Endothelial cell of umbilical vein (primary cell): ENCODE data around the gene HABP2. TPM values are rescaled to one million over a fixed set of nuclear protein-coding genes. Genes with fewer than 3 reads are reported as not detected.

Experiments
- BruUV-seq: library from RNA; stranded (reverse); fragments of 400-500 nt; replicated peaks from 2 replicates; lab custom pipeline; 2021; lab: Mats Ljungman, UMichigan
- CTCF ChIA-PET: fragments of 300-600, 350-600 bp; sonication (Branson Sonifier 250); formaldehyde crosslinking; loops from one replicate; lab custom pipeline; 2021; ENCODE audit warnings: antibody characterized with exemption, inconsistent platforms; lab: Charles Lee
- POLR2A ChIA-PET: fragments of 300-600, 350-600 bp; sonication (Branson Sonifier 250); formaldehyde crosslinking; loops from one replicate; lab custom pipeline; 2021; ENCODE audit warnings: antibody characterized with exemption, inconsistent platforms; lab: Charles Lee
- DNase-seq: peaks from one replicate; pipeline ENCODE4 v3.0.0-alpha.2; 2011; ENCODE audit warnings: low read depth, low spot score
- FAIRE-seq: peaks from 2 replicates; lab custom pipeline; 2011; peaks lifted over from hg19 to GRCh38; lab: Jason Lieb, UNC
- H2AFZ ChIP-seq: 2 replicates; pipeline ENCODE4 v1.6.0; 2012; ENCODE audit warnings: low read depth, low read length, control low read depth, inconsistent platforms
- H3K27ac ChIP-seq: 2 replicates; pipeline ENCODE4 v1.5.1; 2011; ENCODE audit warnings: low read depth, mild to moderate bottlenecking, control low read depth, low read length, moderate library complexity; ENCODE audit not compliant: insufficient read depth
- H3K27me3 ChIP-seq, 2 experiments: 2 replicates each; pipeline versions ENCODE4 v1.6.0 to v1.6.1; 2011; ENCODE audit warnings: low read length in 2 of 2, mixed read lengths in 1 of 2; ENCODE audit not compliant: control insufficient read depth in 2 of 2, insufficient read depth in 2 of 2
- H3K36me3 ChIP-seq, 2 experiments: 2 replicates in 1 of 2; 3 replicates in 1 of 2; pipeline ENCODE4 v1.5.1; 2011; ENCODE audit warnings: low read length in 2 of 2, mild to moderate bottlenecking in 1 of 2, moderate library complexity in 1 of 2; ENCODE audit not compliant: control insufficient read depth in 2 of 2, insufficient read depth in 2 of 2; ENCODE audit errors: extremely low read depth in 1 of 2
- H3K4me1 ChIP-seq: 3 replicates; pipeline ENCODE4 v1.5.1; 2011; ENCODE audit warnings: mild to moderate bottlenecking, low read length; ENCODE audit not compliant: control insufficient read depth, insufficient read depth; ENCODE audit errors: extremely low read depth
- H3K4me2 ChIP-seq: 2 replicates; pipeline ENCODE4 v1.6.1; 2011; ENCODE audit warnings: low read length, control low read depth, mixed read lengths; ENCODE audit not compliant: insufficient read depth
- H3K4me3 ChIP-seq, 3 experiments: fragments of 200-600 bp in 1 of 3; sonication (generic), shearing (Covaris generic) in 1 of 3; replicated peaks in 1 of 3; 2 replicates each; pipeline ENCODE4 v1.5.1; 2011 to 2016; ENCODE audit warnings: control low read depth in 3 of 3, low read length in 3 of 3, mild to moderate bottlenecking in 2 of 3, inconsistent platforms in 1 of 3, low read depth in 1 of 3, moderate library complexity in 1 of 3; ENCODE audit not compliant: insufficient read depth in 1 of 3
- H3K79me2 ChIP-seq: 2 replicates; pipeline ENCODE4 v1.6.0; 2012; ENCODE audit warnings: low read length, inconsistent platforms; ENCODE audit not compliant: control insufficient read depth, insufficient read depth
- H3K9ac ChIP-seq: replicated peaks from 2 replicates; pipeline ENCODE3; 2011; ENCODE audit warnings: low read length, control low read depth; ENCODE audit not compliant: insufficient read depth; ENCODE audit errors: extremely low read depth
- H3K9me1 ChIP-seq: replicated peaks from 3 replicates; pipeline ENCODE4 v1.6.0; 2011; ENCODE audit warnings: mild to moderate bottlenecking, low read length; ENCODE audit not compliant: control insufficient read depth, insufficient read depth; ENCODE audit errors: extremely low read depth
- H3K9me3 ChIP-seq: replicated peaks from 2 replicates; pipeline ENCODE4 v1.5.1; 2012; ENCODE audit warnings: low read length, inconsistent platforms; ENCODE audit not compliant: control insufficient read depth, insufficient read depth
- H4K20me1 ChIP-seq: replicated peaks from 2 replicates; pipeline ENCODE3; 2011; ENCODE audit warnings: mild to moderate bottlenecking, low read length; ENCODE audit not compliant: control insufficient read depth, insufficient read depth; ENCODE audit errors: extremely low read depth
- EZH2 ChIP-seq: IDR thresholded peaks from 2 replicates; pipeline ENCODE4 v1.6.1; 2012; ENCODE audit warnings: borderline replicate concordance, low read depth, mild to moderate bottlenecking, moderate library complexity, low read length, inconsistent platforms; ENCODE audit not compliant: severe bottlenecking
- FOS ChIP-seq: IDR thresholded peaks from 2 replicates; pipeline ENCODE4 v1.6.1; 2011; ENCODE audit warnings: mild to moderate bottlenecking, low read length, moderate library complexity, borderline replicate concordance; ENCODE audit not compliant: insufficient read depth
- GATA2 ChIP-seq: IDR thresholded peaks from 2 replicates; pipeline ENCODE4 v1.7.0; 2011; ENCODE audit warnings: low read depth, mild to moderate bottlenecking, moderate library complexity, mixed read lengths, low read length; ENCODE audit not compliant: insufficient read length, insufficient read depth
- JUN ChIP-seq: IDR thresholded peaks from 2 replicates; pipeline ENCODE4 v1.6.1; 2011; ENCODE audit warnings: borderline replicate concordance, low read depth; ENCODE audit not compliant: insufficient read length, insufficient read depth
- MAX ChIP-seq: IDR thresholded peaks from 2 replicates; pipeline ENCODE4 v1.6.1; 2011; ENCODE audit not compliant: insufficient read depth, insufficient read length
- MYC ChIP-seq: IDR thresholded peaks from one replicate; pipeline ENCODE4 v1.6.1; 2011; ENCODE audit warnings: mild to moderate bottlenecking, low read depth, low read length
- POLR2A ChIP-seq: IDR thresholded peaks from 2 replicates; pipeline ENCODE4 v1.6.1; 2012; ENCODE audit warnings: low read depth, mild to moderate bottlenecking, control low read depth, low read length
- POLR2AphosphoS5 ChIP-seq: IDR thresholded peaks from 2 replicates; pipeline ENCODE4 v1.6.1; 2012; ENCODE audit warnings: low read depth, mild to moderate bottlenecking, control low read depth, low read length, moderate library complexity; ENCODE audit not compliant: insufficient read depth
- dilution Hi-C: fragments of 300-500 bp; cut with MboI; formaldehyde crosslinking; loops from one replicate; pipeline ENCODE4 v1.15.0; 2019; ENCODE audit warnings: low sequenced_read_pairs; ENCODE audit not compliant: extremely low pct_ligation_motif_present
- intact Hi-C: fragments of 100-400 bp; cut with micrococcal nuclease; formaldehyde crosslinking; loops from one replicate; pipeline ENCODE4 v1.10.0; 2022
- polyA plus RNA-seq, 4 experiments: library from polyadenylated mRNA; depleted of rRNA in 3 of 4; stranded (reverse) in 3 of 4; unstranded in 1 of 4; fragments of >200 nt; gene quantifications; 2 replicates each; pipeline versions ENCODE4 v1.2.1 to v1.2.3, GENCODE V29; 2011 to 2012; ENCODE audit warnings: missing spikeins in 1 of 4
- total RNA-seq: library from RNA; stranded (reverse); gene quantifications from 2 replicates; pipeline ENCODE4 v1.2.3, GENCODE V29; 2021
- TF ChIP-seq, protein P1 (sequence below), 2 donors: IDR thresholded peaks; 1 replicate in 1 of 2; 2 replicates in 1 of 2; pipeline ENCODE4 v1.5.1; 2011; ENCODE audit warnings: low read length in 2 of 2, mild to moderate bottlenecking in 2 of 2, moderate library complexity in 2 of 2, control low read depth in 1 of 2, inconsistent platforms in 1 of 2, low read depth in 1 of 2; ENCODE audit not compliant: insufficient read depth in 1 of 2; ENCODE audit errors: extremely low read depth in 1 of 2

Gene HABP2
- total and polyA plus RNA-seq, 2 donors (not counting 3 experiments of a cell fraction or from before 2014, with no cell fraction given): 0.04 TPM; not detected in 1

DNA sequence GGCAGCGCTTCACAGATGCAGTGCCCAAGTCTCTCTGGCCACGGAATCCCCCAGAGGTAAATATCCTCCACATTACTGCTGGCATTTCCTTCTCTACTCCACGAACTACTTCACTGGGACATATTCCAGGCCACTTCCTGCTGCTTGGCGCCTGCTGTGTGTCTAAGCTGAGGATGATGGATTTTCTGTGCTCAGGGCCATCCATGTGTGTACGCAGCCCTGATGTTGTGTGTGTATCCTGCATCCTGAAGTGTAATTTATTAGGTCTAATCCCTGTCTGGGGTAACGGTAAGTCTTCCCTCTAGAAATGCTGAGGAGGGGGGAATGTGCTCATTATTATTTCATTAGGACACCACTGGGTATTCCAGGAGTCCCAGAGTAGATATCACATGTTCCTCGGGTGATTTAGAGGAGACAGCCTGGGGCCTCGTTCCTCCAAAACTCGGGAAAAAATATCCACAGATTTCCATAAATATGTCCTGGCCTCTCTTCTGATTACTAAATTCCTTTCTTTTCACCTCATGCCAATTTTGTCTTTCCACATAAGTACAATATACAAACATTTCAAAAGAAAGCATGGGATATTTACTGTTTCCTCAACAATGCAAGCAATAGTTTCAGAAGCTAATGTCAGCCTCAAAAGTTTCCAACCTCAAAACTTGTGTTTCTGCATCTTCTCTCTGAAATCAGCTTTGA, 25.5 kb upstream of the HABP2 start:
- CTCF ChIA-PET: interaction anchor here (1.0 to 1.1 kb wide), 2 partner anchors 37 to 1055 kb away, joined by 5 to 6 read pairs; no protein-coding TSS in a partner anchor

More for the DNA sequence above, 25.5 kb upstream of the HABP2 start:
- Histone ChIP-seq H3K9me1 (no peaks in the 10 kb centered on the region), H3K4me1 (no peaks in the 10 kb centered on the region), H3K9ac (no peak overlapping the region), H2AFZ (peak overlapping the region; percentile 30), H4K20me1 (no peaks in the 10 kb centered on the region), H3K36me3 (no peaks in the 10 kb centered on the region), H3K9me3 (no peaks in the 10 kb centered on the region), H3K79me2 (no peaks in the 10 kb centered on the region), H3K27ac (no peak overlapping the region), H3K4me2 (no peak overlapping the region), H3K4me3 (no peak overlapping the region), H3K27me3 (peaks cover 0 to 1% of the 10 kb centered on the region in 2 experiments)
- DNase-seq: peak; percentile 25
- TF ChIP-seq JUN (no peak), EZH2 (no peak), GATA2 (no peak), POLR2A (no peak), POLR2AphosphoS5 (no peak), FOS (no peak), MYC (no peak), MAX (no peak)
- TF ChIP-seq, protein P1, sequence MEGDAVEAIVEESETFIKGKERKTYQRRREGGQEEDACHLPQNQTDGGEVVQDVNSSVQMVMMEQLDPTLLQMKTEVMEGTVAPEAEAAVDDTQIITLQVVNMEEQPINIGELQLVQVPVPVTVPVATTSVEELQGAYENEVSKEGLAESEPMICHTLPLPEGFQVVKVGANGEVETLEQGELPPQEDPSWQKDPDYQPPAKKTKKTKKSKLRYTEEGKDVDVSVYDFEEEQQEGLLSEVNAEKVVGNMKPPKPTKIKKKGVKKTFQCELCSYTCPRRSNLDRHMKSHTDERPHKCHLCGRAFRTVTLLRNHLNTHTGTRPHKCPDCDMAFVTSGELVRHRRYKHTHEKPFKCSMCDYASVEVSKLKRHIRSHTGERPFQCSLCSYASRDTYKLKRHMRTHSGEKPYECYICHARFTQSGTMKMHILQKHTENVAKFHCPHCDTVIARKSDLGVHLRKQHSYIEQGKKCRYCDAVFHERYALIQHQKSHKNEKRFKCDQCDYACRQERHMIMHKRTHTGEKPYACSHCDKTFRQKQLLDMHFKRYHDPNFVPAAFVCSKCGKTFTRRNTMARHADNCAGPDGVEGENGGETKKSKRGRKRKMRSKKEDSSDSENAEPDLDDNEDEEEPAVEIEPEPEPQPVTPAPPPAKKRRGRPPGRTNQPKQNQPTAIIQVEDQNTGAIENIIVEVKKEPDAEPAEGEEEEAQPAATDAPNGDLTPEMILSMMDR (IDR thresholded peaks at IDR 0.05; ENCODE audit: extremely low read depth in 1 of 2, insufficient read depth in 1 of 2, low read depth in 1 of 2, low read length in 2 of 2): no peak
- dilution Hi-C loops: no loop called here
- BruUV-seq: no TSS peak
- POLR2A ChIA-PET: no interaction called here
- FAIRE-seq: peak; percentile 59
- intact Hi-C loops: no loop called here
